ENCODE measurements around the gene RGS6.

The RGS6 gene

DNA sequence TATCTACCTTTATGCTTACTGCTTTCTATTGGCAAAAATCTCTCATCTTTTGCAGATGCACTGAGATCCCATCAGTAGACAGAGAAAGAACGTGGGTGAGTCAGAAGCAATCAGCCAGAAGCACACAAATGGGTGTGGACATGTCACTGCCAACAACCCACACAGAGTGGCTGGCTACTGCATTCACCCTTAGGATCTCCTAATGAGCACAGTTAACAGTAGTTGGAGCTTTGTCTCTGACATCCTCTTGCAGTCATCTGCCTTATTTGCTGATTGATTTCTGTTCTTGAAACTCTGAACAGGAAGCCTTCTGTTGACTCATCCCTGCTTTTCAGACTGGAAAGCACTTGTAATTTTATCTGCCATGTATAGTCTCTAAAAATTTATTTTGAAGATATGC, 117.2 kb downstream of the RGS6 start:
- Histone ChIP-seq H3K27me3 (ENCODE audit: insufficient read depth, low read depth) (no peaks in the 10 kb centered on the region), H3K9ac (no peak overlapping the region), H3K4me1 (ENCODE audit: low read depth, poor library complexity, severe bottlenecking) (no peaks in the 10 kb centered on the region), H3K36me3 (ENCODE audit: insufficient read depth) (no peaks in the 10 kb centered on the region), H3K27ac (no peak overlapping the region), H2AFZ (ENCODE audit: low read depth) (no peak overlapping the region), H3K4me3 (IDR thresholded peaks at IDR 0.05; ENCODE audit: insufficient read depth, low read depth, low read length) (no peak overlapping the region), H4K20me1 (ENCODE audit: insufficient read depth) (no peaks in the 10 kb centered on the region), H3K4me2 (no peak overlapping the region), H3K79me2 (ENCODE audit: insufficient read depth, low read depth) (no peaks in the 10 kb centered on the region)
- TF ChIP-seq, protein P1, sequence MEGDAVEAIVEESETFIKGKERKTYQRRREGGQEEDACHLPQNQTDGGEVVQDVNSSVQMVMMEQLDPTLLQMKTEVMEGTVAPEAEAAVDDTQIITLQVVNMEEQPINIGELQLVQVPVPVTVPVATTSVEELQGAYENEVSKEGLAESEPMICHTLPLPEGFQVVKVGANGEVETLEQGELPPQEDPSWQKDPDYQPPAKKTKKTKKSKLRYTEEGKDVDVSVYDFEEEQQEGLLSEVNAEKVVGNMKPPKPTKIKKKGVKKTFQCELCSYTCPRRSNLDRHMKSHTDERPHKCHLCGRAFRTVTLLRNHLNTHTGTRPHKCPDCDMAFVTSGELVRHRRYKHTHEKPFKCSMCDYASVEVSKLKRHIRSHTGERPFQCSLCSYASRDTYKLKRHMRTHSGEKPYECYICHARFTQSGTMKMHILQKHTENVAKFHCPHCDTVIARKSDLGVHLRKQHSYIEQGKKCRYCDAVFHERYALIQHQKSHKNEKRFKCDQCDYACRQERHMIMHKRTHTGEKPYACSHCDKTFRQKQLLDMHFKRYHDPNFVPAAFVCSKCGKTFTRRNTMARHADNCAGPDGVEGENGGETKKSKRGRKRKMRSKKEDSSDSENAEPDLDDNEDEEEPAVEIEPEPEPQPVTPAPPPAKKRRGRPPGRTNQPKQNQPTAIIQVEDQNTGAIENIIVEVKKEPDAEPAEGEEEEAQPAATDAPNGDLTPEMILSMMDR (conservative IDR thresholded peaks at IDR 0.05; ENCODE audit: low read depth, low read length) = no peak

DNA sequence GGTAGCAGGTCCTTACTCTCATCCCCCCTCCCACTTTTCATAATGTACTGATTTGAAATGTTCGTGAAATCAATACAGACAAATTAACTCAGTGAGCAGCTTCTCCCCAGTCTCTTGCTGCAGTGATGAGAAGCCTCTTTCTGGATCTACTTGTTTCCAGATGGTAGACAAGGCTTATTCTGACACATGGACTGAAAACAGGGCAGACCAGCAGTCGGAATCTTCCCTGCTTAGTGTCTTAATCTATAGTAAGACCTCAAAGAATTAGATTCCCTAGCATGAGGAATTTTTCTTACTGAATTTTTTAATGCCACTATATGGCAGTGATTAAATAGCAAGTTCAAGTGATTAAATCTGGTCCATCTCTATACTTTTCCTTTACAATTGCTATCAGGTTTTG, 120.1 kb downstream of the RGS6 start:
- H3K4me3 ChIP-seq (IDR thresholded peaks at IDR 0.05; ENCODE audit: insufficient read depth, low read depth, low read length) = no peak overlapping the region
- no peak overlapping the region for H3K27ac ChIP-seq
- H3K79me2 ChIP-seq (ENCODE audit: insufficient read depth, low read depth) = no peaks in the 10 kb centered on the region
- TF ChIP-seq, protein P1 (conservative IDR thresholded peaks at IDR 0.05; ENCODE audit: low read depth, low read length) = no peak
- no peak overlapping the region for H3K4me2 ChIP-seq
- H3K36me3 ChIP-seq (ENCODE audit: insufficient read depth) = no peaks in the 10 kb centered on the region
- no peaks in the 10 kb centered on the region for H3K27me3 ChIP-seq (ENCODE audit: insufficient read depth, low read depth)
- no peak overlapping the region for H2AFZ ChIP-seq (ENCODE audit: low read depth)
- no peak overlapping the region for H3K9ac ChIP-seq
- H3K4me1 ChIP-seq (ENCODE audit: low read depth, poor library complexity, severe bottlenecking) = no peaks in the 10 kb centered on the region
- H4K20me1 ChIP-seq (ENCODE audit: insufficient read depth) = no peaks in the 10 kb centered on the region

DNA sequence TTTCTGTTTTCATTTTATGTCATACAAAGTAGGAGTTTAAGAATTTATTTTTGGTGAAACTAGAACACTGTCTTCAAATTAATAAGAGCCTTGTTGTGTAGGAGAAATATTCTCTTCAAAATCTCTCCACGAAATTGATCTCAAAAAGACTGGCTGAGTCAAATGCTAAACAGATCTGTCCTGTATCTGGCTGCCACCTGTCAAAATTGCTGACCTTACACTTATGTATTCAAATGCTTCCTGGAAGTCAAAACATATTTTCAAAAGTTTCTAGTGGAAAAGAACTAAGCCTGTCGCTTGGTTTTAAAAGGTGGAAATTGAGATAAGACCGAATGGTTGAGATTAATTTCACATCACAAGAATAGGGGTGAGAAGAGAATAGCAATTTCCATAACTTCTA, 121.4 kb downstream of the RGS6 start:
- Histone ChIP-seq H3K27me3 (ENCODE audit: insufficient read depth, low read depth) (no peaks in the 10 kb centered on the region), H3K4me3 (IDR thresholded peaks at IDR 0.05; ENCODE audit: insufficient read depth, low read depth, low read length) (no peak overlapping the region)

DNA sequence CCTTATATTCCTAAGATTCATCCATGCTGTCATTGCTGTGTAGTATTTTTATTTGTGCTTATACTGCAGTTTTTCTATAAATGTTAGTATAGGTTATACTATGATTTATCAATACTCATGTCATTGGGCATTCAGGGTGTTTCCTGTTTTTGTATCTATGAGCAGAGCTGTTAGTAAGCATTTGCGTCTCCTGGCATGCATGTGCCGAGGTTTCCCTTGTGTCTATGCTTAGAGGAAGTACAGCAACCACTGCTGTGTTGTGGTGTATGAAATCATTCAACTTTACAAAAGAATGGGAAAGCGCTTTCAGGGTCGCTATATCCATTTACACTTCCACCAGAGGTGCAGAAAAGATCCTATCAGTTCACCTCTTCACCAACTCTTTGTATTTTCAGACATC, 122.7 kb downstream of the RGS6 start:
- Histone ChIP-seq H3K36me3 (ENCODE audit: insufficient read depth) (no peaks in the 10 kb centered on the region), H3K27ac (no peak overlapping the region), H4K20me1 (ENCODE audit: insufficient read depth) (no peaks in the 10 kb centered on the region), H3K4me3 (IDR thresholded peaks at IDR 0.05; ENCODE audit: insufficient read depth, low read depth, low read length) (no peak overlapping the region), H3K79me2 (ENCODE audit: insufficient read depth, low read depth) (no peaks in the 10 kb centered on the region), H3K9ac (no peak overlapping the region), H3K27me3 (ENCODE audit: insufficient read depth, low read depth) (no peaks in the 10 kb centered on the region), H2AFZ (ENCODE audit: low read depth) (no peak overlapping the region), H3K4me1 (ENCODE audit: low read depth, poor library complexity, severe bottlenecking) (no peaks in the 10 kb centered on the region), H3K4me2 (no peak overlapping the region)
- TF ChIP-seq, protein P1 (conservative IDR thresholded peaks at IDR 0.05; ENCODE audit: low read depth, low read length) = no peak

More for the DNA sequence above, 121.4 kb downstream of the RGS6 start:
- Histone ChIP-seq H2AFZ (ENCODE audit: low read depth) (no peak overlapping the region), H3K36me3 (ENCODE audit: insufficient read depth) (no peaks in the 10 kb centered on the region), H4K20me1 (ENCODE audit: insufficient read depth) (no peaks in the 10 kb centered on the region), H3K79me2 (ENCODE audit: insufficient read depth, low read depth) (no peaks in the 10 kb centered on the region), H3K27ac (no peak overlapping the region), H3K4me2 (no peak overlapping the region), H3K4me1 (ENCODE audit: low read depth, poor library complexity, severe bottlenecking) (no peaks in the 10 kb centered on the region), H3K9ac (no peak overlapping the region)
- TF ChIP-seq, protein P1 (conservative IDR thresholded peaks at IDR 0.05; ENCODE audit: low read depth, low read length) = no peak
